Duodenal mucosa (tissue), 2 donors: ENCODE data around the gene MRPS7.
A peak's percentile ranks its signal among the peaks of the same experiment; 100 is the strongest.

Experiments used
- H3K27ac ChIP-seq: one replicate; pipeline ENCODE4 v1.7.0; 2013; ENCODE audit warnings: low read depth, low read length
- H3K27me3 ChIP-seq, 2 donors: one replicate each; pipeline ENCODE4 v1.7.0; 2013; ENCODE audit warnings: low read length in 2 of 2, control low read depth in 1 of 2; ENCODE audit not compliant: insufficient read depth in 2 of 2, control insufficient read depth in 1 of 2
- H3K36me3 ChIP-seq, 2 donors: one replicate each; pipeline ENCODE4 v1.7.0; 2013; ENCODE audit warnings: low read length in 2 of 2, control low read depth in 1 of 2; ENCODE audit not compliant: insufficient read depth in 2 of 2, control insufficient read depth in 1 of 2
- H3K4me1 ChIP-seq, 2 donors: one replicate each; pipeline ENCODE4 v1.7.0; 2013; ENCODE audit warnings: low read length in 2 of 2, control low read depth in 1 of 2; ENCODE audit not compliant: insufficient read depth in 2 of 2, control insufficient read depth in 1 of 2
- H3K4me3 ChIP-seq, 2 donors: one replicate each; pipeline ENCODE4 v1.7.0; 2013; ENCODE audit warnings: low read length in 2 of 2, low read depth in 1 of 2
- H3K9ac ChIP-seq, 2 donors: one replicate each; pipeline ENCODE4 v1.7.0; 2013; ENCODE audit warnings: low read length in 2 of 2, low read depth in 1 of 2
- H3K9me3 ChIP-seq, 2 donors: one replicate each; pipeline ENCODE4 v1.7.0; 2013; ENCODE audit warnings: low read length in 2 of 2, control low read depth in 1 of 2; ENCODE audit not compliant: control insufficient read depth in 1 of 2

MRPS7 gene

DNA sequence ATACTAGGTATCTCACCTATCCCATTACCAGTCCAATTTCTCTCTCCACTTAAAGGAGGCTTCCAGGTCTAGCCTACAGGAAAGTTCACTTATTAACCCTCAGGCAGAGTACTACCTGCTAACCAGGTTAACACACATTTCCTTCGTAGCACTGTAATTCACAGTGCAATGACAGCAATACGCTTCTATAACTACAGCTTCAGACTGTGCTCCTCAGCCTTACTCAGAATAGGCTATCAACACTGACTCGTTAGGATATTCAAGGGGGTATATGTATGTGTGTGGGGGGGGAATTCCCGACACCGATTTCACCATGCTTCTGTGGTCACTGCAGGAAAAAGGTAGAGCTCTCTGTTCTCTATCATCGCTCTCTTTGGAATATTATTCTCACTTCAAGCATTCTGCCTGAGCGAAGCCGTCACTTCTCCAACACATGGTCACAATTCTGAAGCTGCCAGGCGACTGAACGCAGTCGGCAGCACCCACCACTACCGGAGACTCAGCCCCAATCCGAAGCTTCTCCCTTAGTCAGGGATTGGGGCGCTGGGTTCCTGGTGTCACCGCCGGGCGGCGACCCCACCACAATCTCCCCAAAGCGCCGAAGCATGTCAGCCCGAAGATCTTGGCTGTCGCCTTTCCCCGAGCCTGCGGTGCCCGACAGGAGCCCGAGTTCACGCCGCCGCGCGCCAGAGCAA, 891 bp upstream of the MRPS7 start:
- Histone ChIP-seq H3K9me3 (no peaks in the 10 kb centered on the region), H3K27ac (peak overlapping the region; percentile 96), H3K9ac (peak overlapping the region; percentile 96 to 97), H3K36me3 (peaks cover 11 to 21% of the 10 kb centered on the region in 2 donors), H3K4me3 (peak overlapping the region; percentile 95 to 99), H3K27me3 (no peaks in the 10 kb centered on the region), H3K4me1 (peaks cover 27 to 35% of the 10 kb centered on the region in 2 donors)

DNA sequence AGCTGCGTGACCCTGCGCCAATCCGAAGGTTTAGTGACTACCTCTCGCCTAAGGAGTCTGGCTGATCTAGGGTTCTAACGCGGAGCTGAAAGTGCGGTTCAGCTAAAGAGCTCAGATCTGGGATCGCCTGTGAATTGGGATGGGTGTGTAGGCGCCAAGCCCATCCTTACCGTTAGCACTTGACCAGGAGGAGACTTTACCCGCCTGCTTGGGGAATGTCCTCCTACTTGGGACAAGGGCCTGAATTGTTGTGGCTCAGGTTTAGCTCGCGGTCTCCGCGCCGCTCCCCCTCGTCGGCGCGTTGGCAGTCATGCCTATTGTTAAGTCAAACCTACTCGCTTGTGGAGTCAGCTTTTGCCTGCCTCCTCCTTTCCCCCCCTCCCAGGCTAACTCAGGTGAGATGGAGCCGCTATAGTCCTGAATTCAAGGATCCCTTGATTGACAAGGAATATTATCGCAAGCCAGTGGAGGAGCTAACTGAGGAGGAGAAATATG, 480 bp downstream of the MRPS7 start:
- Histone ChIP-seq H3K9me3 (no peaks in the 10 kb centered on the region), H3K9ac (peak overlapping the region; percentile 96 to 97), H3K27ac (peak overlapping the region; percentile 96), H3K36me3 (peaks cover 19 to 35% of the 10 kb centered on the region in 2 donors), H3K4me1 (peaks cover 27 to 35% of the 10 kb centered on the region in 2 donors), H3K27me3 (no peaks in the 10 kb centered on the region), H3K4me3 (peak overlapping the region; percentile 95 to 99)

DNA sequence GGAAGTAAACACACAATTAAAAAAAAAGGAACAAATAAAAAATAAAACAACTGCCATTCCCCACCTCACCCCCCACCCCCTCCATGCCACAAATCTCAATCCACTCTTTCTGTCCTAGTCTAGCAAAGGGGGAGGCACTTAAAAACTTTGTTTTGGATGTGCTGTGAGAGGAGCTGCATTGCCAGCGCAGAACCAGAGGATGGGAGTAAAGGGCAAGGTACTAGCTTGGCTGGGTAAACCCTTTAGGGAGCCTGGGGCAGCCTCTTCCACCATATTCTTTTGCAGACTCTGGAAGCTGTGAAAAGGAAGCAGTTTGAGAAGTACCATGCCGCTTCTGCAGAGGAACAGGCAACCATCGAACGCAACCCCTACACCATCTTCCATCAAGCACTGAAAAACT, 1.4 kb downstream of the MRPS7 start:
- H3K4me1 ChIP-seq: peaks cover 36 to 43% of the 10 kb centered on the region in 2 donors
- H3K27ac ChIP-seq: no peak overlapping the region
- peaks cover 19 to 36% of the 10 kb centered on the region in 2 donors for H3K36me3 ChIP-seq
- H3K4me3 ChIP-seq: peak overlapping the region in 1 of 2 donors; percentile 95
- H3K9me3 ChIP-seq: no peaks in the 10 kb centered on the region
- no peaks in the 10 kb centered on the region for H3K27me3 ChIP-seq
- peak overlapping the region in 1 of 2 donors; percentile 97 for H3K9ac ChIP-seq

DNA sequence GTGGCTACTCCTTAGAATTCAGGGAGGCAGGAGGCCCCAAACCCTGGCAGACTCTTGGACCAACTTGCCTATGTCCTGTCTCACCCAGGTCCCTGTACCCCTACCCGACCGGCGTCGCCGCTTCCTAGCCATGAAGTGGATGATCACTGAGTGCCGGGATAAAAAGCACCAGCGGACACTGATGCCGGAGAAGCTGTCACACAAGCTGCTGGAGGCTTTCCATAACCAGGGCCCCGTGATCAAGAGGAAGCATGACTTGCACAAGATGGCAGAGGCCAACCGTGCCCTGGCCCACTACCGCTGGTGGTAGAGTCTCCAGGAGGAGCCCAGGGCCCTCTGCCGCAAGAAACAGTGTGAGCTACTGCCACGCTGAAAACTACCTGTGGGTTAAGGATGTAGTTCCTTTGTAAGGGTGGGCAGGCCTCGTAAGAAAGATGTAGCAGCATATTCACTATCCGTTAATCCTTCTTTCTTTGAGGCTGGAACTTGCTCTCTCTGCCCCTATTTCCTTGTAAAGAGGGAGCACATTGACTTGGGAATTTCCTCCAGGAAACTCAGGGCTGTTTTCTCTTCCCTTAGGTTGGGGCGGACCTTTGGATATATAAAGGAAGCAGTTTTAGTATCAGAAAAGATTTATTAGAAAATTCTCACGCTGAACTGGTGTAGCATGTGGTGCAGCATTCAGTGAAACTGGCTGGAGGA, 4.1 kb downstream of the MRPS7 start:
- Histone ChIP-seq H3K4me3 (no peak overlapping the region), H3K4me1 (peaks cover 28 to 36% of the 10 kb centered on the region in 2 donors), H3K9ac (no peak overlapping the region), H3K9me3 (no peaks in the 10 kb centered on the region), H3K27ac (no peak overlapping the region), H3K36me3 (peaks cover 19 to 36% of the 10 kb centered on the region in 2 donors), H3K27me3 (no peaks in the 10 kb centered on the region)

DNA sequence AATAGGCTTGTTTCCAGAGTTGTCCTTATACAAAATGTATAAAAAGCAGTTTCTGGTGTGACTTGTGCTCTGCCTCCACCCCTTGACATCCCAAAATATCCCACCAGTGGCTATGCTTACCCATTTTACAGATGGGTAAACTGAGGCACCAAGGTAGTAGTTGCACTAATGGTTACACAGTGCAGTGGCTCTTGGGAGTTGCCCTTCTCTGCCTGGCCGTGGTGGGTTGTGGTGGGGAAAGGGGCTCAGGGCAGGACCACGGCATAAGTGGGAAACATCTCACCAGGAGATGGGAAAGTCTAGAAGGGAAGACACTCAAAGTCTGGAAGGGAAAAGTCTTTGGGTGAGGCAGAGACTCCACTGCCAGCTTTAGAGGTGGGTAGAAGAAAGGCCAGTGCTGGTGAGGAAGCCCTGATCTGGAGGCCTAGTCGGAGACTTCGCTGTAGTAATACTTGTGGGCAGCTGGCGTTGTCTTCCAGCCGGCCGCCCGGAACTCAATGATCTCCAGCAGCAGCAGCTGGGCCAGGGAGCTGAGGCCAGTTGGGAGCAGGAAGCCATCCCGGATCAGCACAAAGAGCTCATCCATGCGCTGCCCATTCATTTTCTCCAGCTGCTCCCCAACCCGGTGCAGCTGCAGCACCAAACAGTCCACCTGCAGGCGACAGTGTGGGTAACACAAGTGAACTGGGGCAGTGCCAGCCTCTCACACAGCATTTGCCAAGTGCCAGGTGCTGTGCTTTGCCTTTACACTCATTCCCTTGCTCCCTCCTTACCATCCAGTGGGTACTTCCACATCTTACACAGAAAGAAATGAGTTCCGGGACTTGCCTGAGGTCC, 4.9 kb downstream of the MRPS7 start:
- H3K27me3 ChIP-seq: no peaks in the 10 kb centered on the region
- H3K9me3 ChIP-seq: no peaks in the 10 kb centered on the region
- H3K27ac ChIP-seq: no peak overlapping the region
- no peak overlapping the region for H3K9ac ChIP-seq
- peaks cover 27 to 37% of the 10 kb centered on the region in 2 donors for H3K4me1 ChIP-seq
- H3K36me3 ChIP-seq: peaks cover 19 to 36% of the 10 kb centered on the region in 2 donors
- no peak overlapping the region for H3K4me3 ChIP-seq

DNA sequence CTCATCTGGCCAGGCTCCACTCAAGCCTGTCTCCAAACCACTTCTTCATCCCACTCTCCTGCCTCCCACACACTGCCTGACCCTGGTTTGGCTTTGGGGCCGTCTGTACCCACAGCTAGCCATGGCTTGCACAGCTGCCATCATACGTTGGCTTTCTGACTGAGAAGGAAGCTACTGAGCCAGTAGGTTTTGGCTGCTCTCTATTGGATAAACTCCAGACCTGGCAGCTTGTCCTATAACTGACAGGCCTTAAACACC, 5.4 kb downstream of the MRPS7 start:
- H3K27ac ChIP-seq: no peak overlapping the region
- peaks cover 30 to 41% of the 10 kb centered on the region in 2 donors for H3K4me1 ChIP-seq
- peaks cover 19 to 36% of the 10 kb centered on the region in 2 donors for H3K36me3 ChIP-seq

DNA sequence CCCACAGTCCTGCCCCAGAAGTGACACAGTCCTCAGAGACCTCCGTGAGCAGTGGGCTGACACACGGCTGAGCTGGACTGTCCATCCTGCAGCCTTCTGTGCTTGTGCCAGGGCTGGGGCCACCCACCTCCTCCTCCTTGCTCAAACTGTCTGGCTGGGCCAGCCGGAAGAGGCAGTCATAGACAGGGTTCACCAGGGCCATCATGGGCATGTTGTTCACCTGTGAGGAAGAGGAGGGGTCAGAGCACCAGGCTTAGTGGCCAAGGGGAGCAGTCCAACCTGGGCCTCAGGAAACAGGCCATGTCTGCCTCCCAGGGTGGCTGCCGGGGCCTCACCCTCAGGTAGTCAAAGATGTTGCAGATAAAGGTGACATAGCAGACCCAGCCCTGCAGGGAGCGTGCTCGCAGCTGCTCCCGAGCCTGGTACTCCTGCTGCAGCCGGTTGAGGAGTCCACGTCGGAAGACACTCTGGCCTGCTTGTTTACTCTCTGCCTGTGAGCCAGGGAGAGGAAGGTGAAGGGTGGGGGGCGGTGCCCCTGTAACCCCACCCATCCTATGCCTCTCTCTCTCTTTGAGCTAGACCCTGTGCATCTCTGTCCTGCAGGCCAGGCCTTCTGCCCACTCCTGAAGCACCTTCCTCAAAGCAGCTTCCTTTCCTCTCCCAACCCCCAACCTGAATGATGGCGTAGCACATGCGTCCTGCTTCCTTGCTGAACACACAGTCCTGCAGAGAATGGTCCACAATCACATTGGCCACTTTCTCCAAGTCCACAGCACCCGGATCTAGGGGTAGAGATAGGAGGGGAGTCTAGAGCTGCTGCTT, 5.9 kb downstream of the MRPS7 start:
- Histone ChIP-seq H3K9ac (no peak overlapping the region), H3K27me3 (no peaks in the 10 kb centered on the region), H3K27ac (no peak overlapping the region), H3K9me3 (no peaks in the 10 kb centered on the region), H3K4me1 (peaks cover 32 to 41% of the 10 kb centered on the region in 2 donors), H3K36me3 (peaks cover 19 to 39% of the 10 kb centered on the region in 2 donors), H3K4me3 (no peak overlapping the region)

More for the DNA sequence above, 5.4 kb downstream of the MRPS7 start:
- Histone ChIP-seq H3K9ac (no peak overlapping the region), H3K4me3 (no peak overlapping the region), H3K9me3 (no peaks in the 10 kb centered on the region), H3K27me3 (no peaks in the 10 kb centered on the region)

DNA sequence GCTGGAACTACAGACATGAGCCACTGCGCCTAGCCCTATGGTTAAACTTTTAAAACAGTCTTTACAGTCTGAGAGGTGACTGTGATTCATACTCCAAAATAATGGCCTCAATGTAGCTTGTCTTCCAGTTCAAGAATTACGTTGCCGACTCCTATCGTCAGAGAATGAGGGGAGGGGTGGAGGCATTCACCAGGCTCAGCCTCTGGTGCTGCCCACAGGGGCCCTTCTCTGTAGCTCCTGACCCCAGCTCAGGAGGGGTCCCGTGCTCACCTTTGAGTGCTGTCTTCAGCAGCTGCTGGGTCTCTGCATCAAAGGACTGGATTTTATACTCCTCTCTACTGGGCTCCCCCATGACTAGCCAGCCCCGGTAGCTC, 8.2 kb downstream of the MRPS7 start:
- Histone ChIP-seq H3K9me3 (no peaks in the 10 kb centered on the region), H3K4me3 (peak overlapping the region; percentile 86 to 88), H3K9ac (peak overlapping the region; percentile 90 to 96), H3K36me3 (peaks cover 16 to 40% of the 10 kb centered on the region in 2 donors), H3K4me1 (peaks cover 27 to 38% of the 10 kb centered on the region in 2 donors), H3K27ac (peak overlapping the region; percentile 80), H3K27me3 (no peaks in the 10 kb centered on the region)

DNA sequence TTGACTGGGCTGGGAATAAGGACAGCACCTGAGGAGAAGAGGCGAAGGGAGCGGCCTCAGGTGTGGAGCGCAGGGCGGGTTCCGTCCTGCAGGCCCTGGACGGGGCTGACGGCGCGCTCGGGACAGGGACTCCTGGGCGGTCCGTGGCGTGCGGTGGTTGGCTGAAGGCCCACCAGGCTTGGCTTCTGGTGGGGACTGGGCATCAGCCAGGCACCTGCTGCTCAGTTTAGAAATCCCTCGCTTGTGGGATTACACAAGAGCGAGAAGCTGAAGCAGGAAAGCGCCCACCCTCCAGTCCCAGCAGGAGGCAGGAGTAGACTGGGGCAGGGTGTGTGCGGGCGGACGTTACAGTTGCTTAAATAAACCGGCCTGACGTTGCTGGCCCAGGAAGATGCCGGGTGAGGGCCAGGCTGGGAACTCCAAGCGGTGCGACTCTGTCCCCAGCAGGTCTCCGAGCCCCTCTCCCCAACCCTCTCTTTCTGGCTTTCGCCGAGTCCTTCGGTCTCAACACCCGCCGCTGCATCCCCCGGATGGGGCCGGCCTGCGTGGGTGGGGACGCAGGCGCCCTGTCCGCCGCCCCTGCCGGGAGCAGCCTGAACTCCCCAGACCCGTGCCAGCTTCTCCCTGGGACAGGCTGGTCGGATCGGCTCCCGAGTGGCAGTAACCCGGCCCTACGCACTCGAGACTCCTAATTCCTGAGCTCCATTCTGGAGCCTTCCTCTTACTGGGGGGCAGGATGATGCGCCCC, 8.7 kb downstream of the MRPS7 start:
- peak overlapping the region; percentile 90 to 96 for H3K9ac ChIP-seq
- no peaks in the 10 kb centered on the region for H3K27me3 ChIP-seq
- peaks cover 15 to 36% of the 10 kb centered on the region in 2 donors for H3K36me3 ChIP-seq
- peak overlapping the region; percentile 80 for H3K27ac ChIP-seq
- H3K4me3 ChIP-seq: peak overlapping the region; percentile 86 to 88
- H3K9me3 ChIP-seq: no peaks in the 10 kb centered on the region
- peaks cover 27 to 38% of the 10 kb centered on the region in 2 donors for H3K4me1 ChIP-seq
